IMR-90 (cell line): ENCODE measurements around the gene GNB2. TPM values are rescaled to one million over a fixed set of nuclear protein-coding genes. Genes with fewer than 3 reads are reported as not detected.

Experiments
- ATAC-seq: fragments of 200-7000 bp; cut with Tn5 transposase; 2 replicates; pipeline ENCODE4 v1.9.1; 2020; ENCODE audit warnings: low read depth, mild to moderate bottlenecking, moderate library complexity
- BruUV-seq: library from RNA; stranded (reverse); fragments of 400-500 nt; replicated peaks from 2 replicates; lab custom pipeline; 2021; lab: Mats Ljungman, UMichigan
- CTCF ChIA-PET: fragments of 300-600 bp; formaldehyde crosslinking; extraction: SDS; loops from one replicate; lab custom pipeline; 2021; ENCODE audit warnings: antibody characterized with exemption; lab: Yijun Ruan, JAX
- POLR2A ChIA-PET: fragments of 300-600 bp; sonication (Branson Sonifier 250); formaldehyde crosslinking; loops from one replicate; lab custom pipeline; 2022; ENCODE audit warnings: antibody characterized with exemption; ENCODE audit not compliant: unreplicated experiment; lab: Charles Lee
- DNase-seq: peaks from one replicate; pipeline ENCODE4 v3.0.0; 2013
- H2AFZ ChIP-seq: replicated peaks from 2 replicates; pipeline ENCODE3; 2013; ENCODE audit warnings: low read length, mild to moderate bottlenecking; ENCODE audit not compliant: poor library complexity
- H2AK5ac ChIP-seq: 2 replicates; pipeline ENCODE4 v1.6.1; 2013; ENCODE audit warnings: low read depth, low read length, inconsistent platforms
- H2AK9ac ChIP-seq: replicated peaks from 2 replicates; pipeline ENCODE3; 2013; ENCODE audit warnings: mild to moderate bottlenecking, low read depth, low read length, moderate library complexity; ENCODE audit not compliant: poor library complexity
- H2BK120ac ChIP-seq: 2 replicates; pipeline ENCODE4 v1.6.1; 2013; ENCODE audit warnings: low read depth, low read length, inconsistent platforms
- H2BK15ac ChIP-seq: 3 replicates; pipeline ENCODE4 v1.6.1; 2013; ENCODE audit warnings: low read depth, low read length, inconsistent platforms
- H2BK20ac ChIP-seq: 2 replicates; pipeline ENCODE4 v1.6.1; 2013; ENCODE audit warnings: low read depth, mild to moderate bottlenecking, inconsistent platforms, low read length, moderate library complexity
- H2BK5ac ChIP-seq: 2 replicates; pipeline ENCODE4 v1.6.1; 2013; ENCODE audit warnings: mild to moderate bottlenecking, low read depth, low read length, inconsistent platforms; ENCODE audit not compliant: poor library complexity, severe bottlenecking
- H3K14ac ChIP-seq: replicated peaks from 2 replicates; pipeline ENCODE4 v1.6.1; 2013; ENCODE audit warnings: low read depth, low read length, inconsistent platforms
- H3K18ac ChIP-seq: 2 replicates; pipeline ENCODE4 v1.6.1; 2013; ENCODE audit warnings: low read depth, low read length, control low read depth
- H3K23ac ChIP-seq: 2 replicates; pipeline ENCODE4 v1.6.1; 2013; ENCODE audit warnings: low read depth, low read length, inconsistent platforms
- H3K27ac ChIP-seq: 2 replicates; pipeline ENCODE4 v1.5.1; 2013; ENCODE audit warnings: mild to moderate bottlenecking, control low read depth, low read length; ENCODE audit not compliant: insufficient read depth
- H3K27me3 ChIP-seq: 2 replicates; pipeline ENCODE4 v1.6.1; 2013; ENCODE audit warnings: low read length; ENCODE audit not compliant: control insufficient read depth, insufficient read depth
- H3K36me3 ChIP-seq: 2 replicates; pipeline ENCODE4 v1.6.1; 2013; ENCODE audit warnings: low read length, mixed read lengths; ENCODE audit not compliant: control insufficient read depth, insufficient read depth
- H3K4ac ChIP-seq: 2 replicates; pipeline ENCODE4 v1.6.1; 2013; ENCODE audit warnings: low read depth, low read length, inconsistent platforms
- H3K4me1 ChIP-seq: 2 replicates; pipeline ENCODE4 v1.6.1; 2013; ENCODE audit warnings: low read length, mixed read lengths; ENCODE audit not compliant: control insufficient read depth, insufficient read depth
- H3K4me2 ChIP-seq: 2 replicates; pipeline ENCODE4 v1.6.1; 2013; ENCODE audit warnings: low read depth, mild to moderate bottlenecking, control low read depth, low read length, moderate library complexity
- H3K4me3 ChIP-seq: 2 replicates; pipeline ENCODE4 v1.5.1; 2013; ENCODE audit warnings: low read depth, mild to moderate bottlenecking, control low read depth, low read length, moderate library complexity; ENCODE audit not compliant: insufficient read depth
- H3K56ac ChIP-seq: 2 replicates; pipeline ENCODE4 v1.6.1; 2013; ENCODE audit warnings: low read length, inconsistent platforms; ENCODE audit not compliant: insufficient read depth; ENCODE audit errors: extremely low read depth
- H3K79me1 ChIP-seq, 2 experiments: 2 replicates each; pipeline ENCODE4 v1.6.1; 2013; ENCODE audit warnings: low read length in 2 of 2, inconsistent platforms in 1 of 2, low read depth in 1 of 2
- H3K9ac ChIP-seq: 2 replicates; pipeline ENCODE4 v1.6.1; 2013; ENCODE audit warnings: low read depth, low read length, control low read depth
- H3K9me1 ChIP-seq: 2 replicates; pipeline ENCODE4 v1.6.1; 2013; ENCODE audit warnings: low read length, inconsistent platforms; ENCODE audit not compliant: insufficient read depth
- H3K9me3 ChIP-seq: 2 replicates; pipeline ENCODE4 v1.6.1; 2013; ENCODE audit warnings: low read length; ENCODE audit not compliant: control insufficient read depth, insufficient read depth
- H4K20me1 ChIP-seq: 2 replicates; pipeline ENCODE4 v1.6.1; 2013; ENCODE audit warnings: low read length, inconsistent platforms; ENCODE audit not compliant: insufficient read depth
- H4K5ac ChIP-seq: 2 replicates; pipeline ENCODE4 v1.6.1; 2013; ENCODE audit warnings: mild to moderate bottlenecking, low read depth, low read length, control low read depth
- H4K8ac ChIP-seq, 2 experiments: 2 replicates each; pipeline ENCODE4 v1.6.1; 2013; ENCODE audit warnings: low read depth in 2 of 2, low read length in 2 of 2, control low read depth in 1 of 2, inconsistent platforms in 1 of 2
- H4K91ac ChIP-seq: 2 replicates; pipeline ENCODE4 v1.6.1; 2013; ENCODE audit warnings: low read depth, low read length, inconsistent platforms; ENCODE audit not compliant: insufficient read depth
- BHLHE40 ChIP-seq: fragments of 150-350 bp; IDR thresholded peaks from 2 replicates; pipeline ENCODE4 v1.6.1; 2016; ENCODE audit warnings: mild to moderate bottlenecking, low read depth, low read length
- CEBPB ChIP-seq: IDR thresholded peaks from 2 replicates; pipeline ENCODE4 v1.6.1; 2012; ENCODE audit warnings: low read depth, low read length, improper control_type of control experiment
- CHD1 ChIP-seq: IDR thresholded peaks from 2 replicates; pipeline ENCODE4 v1.6.1; 2012; ENCODE audit warnings: low read depth, low read length, improper control_type of control experiment
- CTCF ChIP-seq: conservative IDR thresholded peaks from 2 replicates; pipeline ENCODE4 v1.5.1; 2012; ENCODE audit warnings: mild to moderate bottlenecking, low read depth, low read length, improper control_type of control experiment
- ELK1 ChIP-seq: fragments of 150-350 bp; IDR thresholded peaks from 2 replicates; pipeline ENCODE4 v1.6.1; 2016; ENCODE audit warnings: low read depth, mild to moderate bottlenecking, low read length, moderate library complexity, borderline replicate concordance
- FOS ChIP-seq: fragments of 150-350 bp; IDR thresholded peaks from 2 replicates; pipeline ENCODE4 v1.6.1; 2016; ENCODE audit warnings: low read depth, low read length
- MAFK ChIP-seq: IDR thresholded peaks from 2 replicates; pipeline ENCODE4 v1.6.1; 2012; ENCODE audit warnings: low read depth, low read length, improper control_type of control experiment
- MXI1 ChIP-seq: IDR thresholded peaks from 2 replicates; pipeline ENCODE4 v1.6.1; 2012; ENCODE audit warnings: low read depth, mild to moderate bottlenecking, low read length, moderate library complexity, borderline replicate concordance
- NFE2L2 ChIP-seq: fragments of 150-350 bp; IDR thresholded peaks from 2 replicates; pipeline ENCODE4 v1.6.1; 2016; ENCODE audit warnings: low read depth, mild to moderate bottlenecking, low read length
- RCOR1 ChIP-seq: IDR thresholded peaks from 2 replicates; pipeline ENCODE4 v1.6.1; 2012; ENCODE audit warnings: mild to moderate bottlenecking, low read length, improper control_type of control experiment; ENCODE audit not compliant: insufficient replicate concordance
- RFX5 ChIP-seq: IDR thresholded peaks from 2 replicates; pipeline ENCODE4 v1.8.0; 2012; ENCODE audit warnings: low read depth, mild to moderate bottlenecking, low read length, moderate library complexity
- SMC3 ChIP-seq: fragments of 150-350 bp; IDR thresholded peaks from 2 replicates; pipeline ENCODE4 v1.6.1; 2016; ENCODE audit warnings: low read depth, mild to moderate bottlenecking, antibody characterized with exemption, low read length, moderate library complexity
- WGBS, 2 experiments: methylation state at CpG; one replicate each; pipeline versions ENCODE4 v1.1.5 to v1.1.7; 2013; ENCODE audit warnings: missing lambda C conversion rate in 2 of 2; ENCODE audit not compliant: insufficient read length in 1 of 2; ENCODE audit errors: extremely low coverage in 2 of 2; 5-methylcytosine and 5-hydroxymethylcytosine counted together
- dilution Hi-C: fragments of 300-500 bp; cut with HindIII; formaldehyde crosslinking; loops from one replicate; pipeline ENCODE4 v1.14.3; 2018; ENCODE audit warnings: low sequenced_read_pairs; ENCODE audit not compliant: unreplicated experiment
- in situ Hi-C: fragments of 300-500 bp; cut with MboI; formaldehyde crosslinking; loops from 3 replicates; pipeline ENCODE4 v1.14.3; 2019; ENCODE audit warnings: low sequenced_read_pairs, inconsistent platforms, mixed read lengths
- intact Hi-C: fragments of 100-400 bp; cut with micrococcal nuclease; formaldehyde crosslinking; loops from 2 replicates; pipeline ENCODE4 v1.10.0; 2022
- polyA plus RNA-seq, 3 experiments: library from polyadenylated mRNA; depleted of rRNA; stranded (reverse); fragments of >200 nt; gene quantifications; 2 replicates each; pipeline ENCODE4 v1.2.3, GENCODE V29; 2012; ENCODE audit warnings: low replicate concordance in 1 of 3
- total RNA-seq: library from RNA; depleted of rRNA; stranded (reverse); fragments of >200 nt; gene quantifications from 2 replicates; pipeline ENCODE4 v1.2.3, GENCODE V29; 2012

Gene GNB2
- total and polyA plus RNA-seq, 2 of the 4 experiments (the other 2 are of a cell fraction), result 62.0 to 279 TPM

- TF ChIP-seq RCOR1, result no peak
- TF ChIP-seq CEBPB, result no peak
- no peak for TF ChIP-seq BHLHE40
- TF ChIP-seq FOS, result no peak
Observed at GRCh38 chr7:100639995-100640516, 33.5 kb upstream of the GNB2 start (continued).

DNA sequence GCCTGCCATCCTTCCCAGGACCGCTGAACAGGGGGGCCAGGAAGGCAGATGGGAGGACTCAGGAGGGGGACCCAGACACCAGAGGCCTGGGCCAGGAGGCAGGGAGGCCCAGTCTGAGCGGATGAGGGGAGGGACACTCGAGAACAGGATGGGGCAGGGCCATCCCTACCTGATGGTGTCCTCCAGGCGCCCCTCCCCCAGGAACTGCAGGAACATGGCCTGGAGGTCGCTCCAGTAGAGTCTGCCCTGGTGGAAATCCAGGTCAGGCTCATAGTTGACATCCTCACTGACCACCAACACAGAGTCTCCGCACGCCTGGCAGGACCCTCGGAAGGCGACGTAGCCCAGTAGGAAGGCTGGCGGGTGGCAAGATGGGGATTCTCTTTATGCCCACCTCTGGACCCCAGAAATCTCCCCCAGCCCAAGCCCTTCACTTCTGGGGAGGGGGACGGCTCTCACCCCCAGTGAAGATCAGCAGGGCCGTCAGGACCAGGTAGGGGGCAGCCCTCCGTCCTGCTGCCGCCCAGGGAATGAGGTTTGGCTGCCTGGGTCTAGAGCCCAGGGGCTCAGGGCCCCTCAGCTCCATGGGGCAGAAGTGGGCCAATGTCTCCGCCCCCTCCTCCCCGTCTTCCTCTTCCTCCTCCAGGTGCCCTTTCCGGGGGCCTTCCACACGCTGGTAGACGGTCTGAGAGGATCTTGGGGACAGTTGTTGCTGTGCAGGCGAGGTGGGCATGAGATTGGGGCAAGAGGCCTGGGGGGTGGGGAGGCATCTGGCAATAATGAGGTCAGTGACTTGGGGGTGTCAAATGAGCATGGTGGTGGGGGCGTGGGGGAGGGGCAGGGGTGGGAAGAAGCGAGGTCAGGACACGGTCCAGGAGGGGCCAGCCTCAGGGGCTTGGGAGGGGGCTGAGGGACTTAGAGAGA is 32.8 kb upstream of the GNB2 start:
- H4K20me1 ChIP-seq, result no peaks in the 10 kb centered on the region
- H4K8ac ChIP-seq, result no peak overlapping the region
- H3K9me3 ChIP-seq, result no peaks in the 10 kb centered on the region
- ChIA-PET CTCF (no interaction called here), POLR2A (no interaction called here)
- H3K56ac ChIP-seq, result no peak overlapping the region
- no peaks in the 10 kb centered on the region for H3K36me3 ChIP-seq
- peaks cover 22% of the 10 kb centered on the region for H3K27me3 ChIP-seq
- no peak overlapping the region for H3K4me3 ChIP-seq
- in situ Hi-C loops (no loop called here), intact Hi-C loops (no loop called here), dilution Hi-C loops (no loop called here)
- no peaks in the 10 kb centered on the region for H3K9me1 ChIP-seq
- no peak overlapping the region for H4K5ac ChIP-seq
- H2AK5ac ChIP-seq, result no peak overlapping the region
- no peak overlapping the region for H2AFZ ChIP-seq
- H3K23ac ChIP-seq, result no peak overlapping the region
- 50% methylated on average over 1 of the region's 24 CpGs; no CpG with 5 or more reads in 1 of the 2 experiments for WGBS, 2 experiments
- H3K27ac ChIP-seq, result no peak overlapping the region
- BruUV-seq, result no TSS peak
- H2AK9ac ChIP-seq, result no peak overlapping the region
- H4K91ac ChIP-seq, result no peak overlapping the region
- H2BK20ac ChIP-seq, result no peak overlapping the region
- H3K4ac ChIP-seq, result no peak overlapping the region
- H3K79me1 ChIP-seq, result no peaks in the 10 kb centered on the region
- H3K9ac ChIP-seq, result no peak overlapping the region
- no peak overlapping the region for H3K14ac ChIP-seq
- H2BK120ac ChIP-seq, result no peak overlapping the region
- ATAC-seq (no peak), DNase-seq (no peak)
- no peaks in the 10 kb centered on the region for H3K4me1 ChIP-seq
- H2BK15ac ChIP-seq, result no peak overlapping the region
- H3K18ac ChIP-seq, result no peak overlapping the region
- no peak overlapping the region for H2BK5ac ChIP-seq
- H3K4me2 ChIP-seq, result no peak overlapping the region
- TF ChIP-seq ELK1 (no peak), CEBPB (no peak), MAFK (no peak), CTCF (no peak), MXI1 (no peak), SMC3 (no peak), RFX5 (no peak), NFE2L2 (no peak), CHD1 (no peak)
